ENCODE measurements around the gene ZSCAN2.
"Not testable (repeated sequence)": the region's sequence is repeated elsewhere in the genome, so short reads cannot be mapped to it uniquely, and the experiment has no call there.

- TF ChIP-seq CTCF (IDR thresholded peaks at IDR 0.05 in 4 of 5, conservative IDR thresholded peaks at IDR 0.05 in 1 of 5); POLR2A (IDR thresholded peaks at IDR 0.05): not testable (repeated sequence)
Measured at GRCh38 chr15:84642640-84643039, 41.8 kb downstream of the ZSCAN2 start.
